Neural cell (in vitro differentiated cells): ENCODE results near the gene TMCO1. TPM values are rescaled to one million over a fixed set of nuclear protein-coding genes. Genes with fewer than 3 reads are reported as not detected.

Experiments
- H2AFZ ChIP-seq: fragments of 200-600, 300-800 bp; sonication (generic), shearing (Covaris generic); 2 replicates; pipeline ENCODE4 v1.6.0; 2014; ENCODE audit warnings: low read depth, mild to moderate bottlenecking, antibody characterized with exemption, low read length, moderate library complexity
- H3F3A ChIP-seq: fragments of 200-600 bp; shearing (Covaris generic); 2 replicates; pipeline ENCODE4 v1.6.1; 2016; ENCODE audit warnings: mild to moderate bottlenecking, moderate library complexity, mixed read lengths, antibody characterized with exemption, low read length; ENCODE audit not compliant: insufficient read depth, poor library complexity, severe bottlenecking
- H3K27ac ChIP-seq: fragments of 200-600, 300-800 bp; sonication (generic), shearing (Covaris generic); 2 replicates; pipeline ENCODE4 v1.5.1; 2014; ENCODE audit warnings: mild to moderate bottlenecking, low read length, moderate library complexity
- H3K27me3 ChIP-seq: fragments of 300-800, 200-600 bp; sonication (generic), shearing (Covaris generic); 2 replicates; pipeline ENCODE4 v1.6.0; 2014; ENCODE audit warnings: mild to moderate bottlenecking, low read depth, low read length, moderate library complexity; ENCODE audit not compliant: insufficient read depth
- H3K36me3 ChIP-seq: fragments of 300-800, 200-600 bp; sonication (generic), shearing (Covaris generic); 2 replicates; pipeline ENCODE4 v1.5.1; 2014; ENCODE audit warnings: mild to moderate bottlenecking, antibody characterized with exemption, low read length, moderate library complexity; ENCODE audit not compliant: insufficient read depth
- H3K4me2 ChIP-seq: fragments of 300-800, 200-600 bp; sonication (generic), shearing (Covaris generic); 2 replicates; pipeline ENCODE4 v1.6.0; 2014; ENCODE audit warnings: mild to moderate bottlenecking, low read length
- H3K4me3 ChIP-seq: fragments of 300-800, 200-600 bp; sonication (generic), shearing (Covaris generic); 2 replicates; pipeline ENCODE4 v1.5.1; 2014; ENCODE audit warnings: mild to moderate bottlenecking, low read length, moderate library complexity
- H3K79me2 ChIP-seq: fragments of 200-600 bp; shearing (Covaris generic); replicated peaks from 2 replicates; pipeline ENCODE4 v1.6.0; 2014; ENCODE audit warnings: mild to moderate bottlenecking, low read length, moderate library complexity; ENCODE audit not compliant: insufficient read depth
- H3K9ac ChIP-seq: fragments of 300-800, 200-600 bp; sonication (generic), shearing (Covaris generic); 2 replicates; pipeline ENCODE4 v1.6.1; 2016; ENCODE audit warnings: mild to moderate bottlenecking, low read length, mixed read lengths
- H3K9me2 ChIP-seq: fragments of 200-600 bp; shearing (Covaris generic); 2 replicates; pipeline ENCODE4 v1.6.1; 2016; ENCODE audit warnings: mild to moderate bottlenecking, low read length, mixed read lengths; ENCODE audit not compliant: insufficient read depth
- H3K9me3 ChIP-seq: fragments of 200-600, 300-800 bp; sonication (generic), shearing (Covaris generic); 2 replicates; pipeline ENCODE4 v1.6.1; 2016; ENCODE audit warnings: mild to moderate bottlenecking, mixed run types, low read length, moderate library complexity, mixed read lengths
- H4K20me1 ChIP-seq: fragments of 200-600 bp; shearing (Covaris generic); 2 replicates; pipeline ENCODE4 v1.6.1; 2016; ENCODE audit warnings: mild to moderate bottlenecking, mixed run types; ENCODE audit not compliant: insufficient read depth
- CTCF ChIP-seq: fragments of 450-650 bp; IDR thresholded peaks from 2 replicates; pipeline ENCODE4 v1.5.1; 2014; ENCODE audit warnings: antibody characterized with exemption, mild to moderate bottlenecking, moderate library complexity; ENCODE audit not compliant: poor library complexity, severe bottlenecking
- EP300 ChIP-seq: fragments of 450-650 bp; conservative IDR thresholded peaks from 2 replicates; pipeline ENCODE4 v1.6.1; 2014; ENCODE audit warnings: antibody characterized with exemption, mild to moderate bottlenecking, moderate library complexity; ENCODE audit not compliant: poor library complexity, severe bottlenecking
- EZH2 ChIP-seq: fragments of 200-600, 300-800 bp; shearing (Covaris generic), sonication (generic); IDR thresholded peaks from 2 replicates; pipeline ENCODE4 v1.6.1; 2014; ENCODE audit warnings: antibody characterized with exemption, low read length, borderline replicate concordance, mild to moderate bottlenecking; ENCODE audit not compliant: insufficient read depth, poor library complexity, severe bottlenecking
- MXI1 ChIP-seq: fragments of 450-650 bp; conservative IDR thresholded peaks from 2 replicates; pipeline ENCODE4 v1.6.1; 2014; ENCODE audit warnings: antibody characterized with exemption, mild to moderate bottlenecking; ENCODE audit not compliant: poor library complexity, severe bottlenecking
- POLR2AphosphoS5 ChIP-seq: IDR thresholded peaks from 2 replicates; pipeline ENCODE4 v1.6.1; 2012
- RAD21 ChIP-seq: fragments of 450-650 bp; conservative IDR thresholded peaks from 2 replicates; pipeline ENCODE4 v1.6.1; 2014; ENCODE audit warnings: antibody characterized with exemption, mild to moderate bottlenecking, moderate library complexity
- REST ChIP-seq: IDR thresholded peaks from 2 replicates; pipeline ENCODE4 v1.6.1; 2012; ENCODE audit warnings: borderline replicate concordance
- SMC3 ChIP-seq: fragments of 450-650 bp; conservative IDR thresholded peaks from 2 replicates; pipeline ENCODE4 v1.6.1; 2014; ENCODE audit warnings: antibody characterized with exemption, mild to moderate bottlenecking, moderate library complexity; ENCODE audit not compliant: poor library complexity
- TAF1 ChIP-seq: IDR thresholded peaks from 2 replicates; pipeline ENCODE4 v1.6.1; 2012; ENCODE audit warnings: low read depth
- polyA plus RNA-seq: library from polyadenylated mRNA; depleted of rRNA; stranded (reverse); fragments of >200 nt; gene quantifications from 2 replicates; pipeline ENCODE4 v1.2.3, GENCODE V29; 2014

The TMCO1 gene
- polyA plus RNA-seq, 1 donor from 2014 or later: 137 TPM

GRCh38 chr1:165742194-165742593, 26.5 kb downstream of the TMCO1 start:
- H3K79me2 ChIP-seq: no peaks in the 10 kb centered on the region
- TF ChIP-seq EZH2: no peak
- TF ChIP-seq CTCF: no peak
- TF ChIP-seq MXI1: no peak
- TF ChIP-seq POLR2AphosphoS5: no peak
- TF ChIP-seq SMC3: no peak
- no peak for TF ChIP-seq TAF1
- no peak for TF ChIP-seq EP300
- no peak for TF ChIP-seq RAD21
- no peak for TF ChIP-seq REST
- no peaks in the 10 kb centered on the region for H3K9me2 ChIP-seq
- no peak overlapping the region for H3K4me2 ChIP-seq
- no peak overlapping the region for H3K4me3 ChIP-seq
- H3K36me3 ChIP-seq: peaks cover 7% of the 10 kb centered on the region
- no peaks in the 10 kb centered on the region for H3F3A ChIP-seq
- H3K27me3 ChIP-seq: no peaks in the 10 kb centered on the region
- no peaks in the 10 kb centered on the region for H4K20me1 ChIP-seq
- no peak overlapping the region for H3K9ac ChIP-seq
- no peak overlapping the region for H3K27ac ChIP-seq
- no peak overlapping the region for H2AFZ ChIP-seq
- no peaks in the 10 kb centered on the region for H3K9me3 ChIP-seq

GRCh38 chr1:165738794-165739193, 29.9 kb downstream of the TMCO1 start:
- Histone ChIP-seq H4K20me1 (no peaks in the 10 kb centered on the region), H3K9me2 (no peaks in the 10 kb centered on the region), H3K79me2 (no peaks in the 10 kb centered on the region), H3K36me3 (peaks cover 7% of the 10 kb centered on the region), H3K27ac (no peak overlapping the region), H3K9ac (no peak overlapping the region), H3K9me3 (no peaks in the 10 kb centered on the region), H3K4me2 (no peak overlapping the region), H3K4me3 (no peak overlapping the region), H3F3A (no peaks in the 10 kb centered on the region), H2AFZ (no peak overlapping the region), H3K27me3 (no peaks in the 10 kb centered on the region)
- TF ChIP-seq CTCF (no peak), POLR2AphosphoS5 (no peak), MXI1 (no peak), EP300 (no peak), RAD21 (no peak), SMC3 (no peak), EZH2 (no peak), TAF1 (no peak), REST (no peak)
